Astrocyte (in vitro differentiated cells and primary cell): ENCODE results near the gene CD44. TPM values are rescaled to one million over a fixed set of nuclear protein-coding genes. Genes with fewer than 3 reads are reported as not detected.
A peak's percentile ranks its signal among the peaks of the same experiment; 100 is the strongest.

Source experiments
- DNase-seq: peaks from one replicate; pipeline ENCODE4 v3.0.0-alpha.2; 2010; ENCODE audit warnings: low read depth
- FAIRE-seq: peaks from 2 replicates; lab custom pipeline; 2011; peaks lifted over from hg19 to GRCh38; lab: Jason Lieb, UNC
- H2AFZ ChIP-seq: 2 replicates; pipeline ENCODE4 v1.6.0; 2012; ENCODE audit warnings: low read depth, low read length, inconsistent platforms
- H3K27ac ChIP-seq: 2 replicates; pipeline ENCODE4 v1.5.1; 2011; ENCODE audit warnings: low read depth, low read length, inconsistent platforms
- H3K27me3 ChIP-seq: 2 replicates; pipeline ENCODE4 v1.6.0; 2011; ENCODE audit warnings: low read length, inconsistent platforms; ENCODE audit not compliant: insufficient read depth
- H3K36me3 ChIP-seq: 2 replicates; pipeline ENCODE4 v1.5.1; 2011; ENCODE audit warnings: low read length, inconsistent platforms; ENCODE audit not compliant: insufficient read depth
- H3K4me1 ChIP-seq: 2 replicates; pipeline ENCODE4 v1.5.1; 2011; ENCODE audit warnings: low read length, inconsistent platforms; ENCODE audit not compliant: insufficient read depth
- H3K4me2 ChIP-seq: 2 replicates; pipeline ENCODE4 v1.6.0; 2012; ENCODE audit warnings: low read length, inconsistent platforms
- H3K4me3 ChIP-seq: 2 replicates; pipeline ENCODE4 v1.5.1; 2011; ENCODE audit warnings: low read depth, mild to moderate bottlenecking, low read length, inconsistent platforms; ENCODE audit not compliant: insufficient read depth
- H3K79me2 ChIP-seq: 2 replicates; pipeline ENCODE4 v1.6.0; 2012; ENCODE audit warnings: mild to moderate bottlenecking, low read length, inconsistent platforms; ENCODE audit not compliant: insufficient read depth
- H3K9ac ChIP-seq: 2 replicates; pipeline ENCODE4 v1.6.0; 2012; ENCODE audit warnings: mild to moderate bottlenecking, low read length, inconsistent platforms
- H3K9me3 ChIP-seq: 2 replicates; pipeline ENCODE4 v1.5.1; 2012; ENCODE audit warnings: low read depth, mild to moderate bottlenecking, low read length, inconsistent platforms; ENCODE audit not compliant: insufficient read depth
- H4K20me1 ChIP-seq: 2 replicates; pipeline ENCODE4 v1.6.0; 2012; ENCODE audit warnings: low read length, inconsistent platforms; ENCODE audit not compliant: insufficient read depth
- H3K27ac Mint-ChIP-seq: one replicate; pipeline ENCODE4 v1.8.0; 2021; ENCODE audit warnings: mild to moderate bottlenecking, mixed read lengths; ENCODE audit not compliant: unreplicated experiment
- H3K27me3 Mint-ChIP-seq: one replicate; pipeline ENCODE4 v1.8.0; 2021; ENCODE audit warnings: low read depth, mixed read lengths; ENCODE audit not compliant: unreplicated experiment
- H3K36me3 Mint-ChIP-seq: one replicate; pipeline ENCODE4 v1.8.0; 2021; ENCODE audit warnings: low read depth, mixed read lengths; ENCODE audit not compliant: unreplicated experiment
- H3K4me1 Mint-ChIP-seq: one replicate; pipeline ENCODE4 v1.8.0; 2021; ENCODE audit warnings: low read depth, mixed read lengths; ENCODE audit not compliant: unreplicated experiment
- H3K4me3 Mint-ChIP-seq: one replicate; pipeline ENCODE4 v1.8.0; 2021; ENCODE audit warnings: mild to moderate bottlenecking, moderate library complexity, mixed read lengths; ENCODE audit not compliant: unreplicated experiment
- H3K9me3 Mint-ChIP-seq: one replicate; pipeline ENCODE4 v1.8.0; 2021; ENCODE audit warnings: mild to moderate bottlenecking, mixed read lengths; ENCODE audit not compliant: unreplicated experiment
- CTCF ChIP-seq: IDR thresholded peaks from 2 replicates; pipeline ENCODE4 v1.5.1; 2011; ENCODE audit warnings: low read depth, mild to moderate bottlenecking, inconsistent platforms, low read length, moderate library complexity; ENCODE audit not compliant: insufficient read depth
- EZH2 ChIP-seq: IDR thresholded peaks from 2 replicates; pipeline ENCODE4 v1.6.1; 2012; ENCODE audit warnings: mild to moderate bottlenecking, low read length, inconsistent platforms; ENCODE audit not compliant: insufficient read depth
- total RNA-seq: library from RNA; stranded (reverse); gene quantifications from 2 replicates; pipeline ENCODE4 v1.2.1, GENCODE V29; 2021

The CD44 gene
- total RNA-seq, 1 donor from 2014 or later = 154 TPM

- Histone ChIP-seq H3K9ac (no peak overlapping the region), H2AFZ (no peak overlapping the region), H3K4me2 (no peak overlapping the region), H3K9me3 (no peaks in the 10 kb centered on the region), H3K4me3 (no peak overlapping the region), H3K27me3 (no peaks in the 10 kb centered on the region), H3K36me3 (no peaks in the 10 kb centered on the region), H3K79me2 (no peaks in the 10 kb centered on the region), H3K4me1 (peaks cover 8% of the 10 kb centered on the region), H4K20me1 (no peaks in the 10 kb centered on the region), H3K27ac (no peak overlapping the region)
- FAIRE-seq (no peak), DNase-seq (no peak)
- Mint-ChIP-seq H3K27ac (no peak overlapping the region), H3K36me3 (no peaks in the 10 kb centered on the region), H3K4me3 (no peak overlapping the region), H3K9me3 (peaks cover 7% of the 10 kb centered on the region), H3K4me1 (peaks cover 8% of the 10 kb centered on the region), H3K27me3 (no peaks in the 10 kb centered on the region)
- no peak for TF ChIP-seq EZH2
- no peak for TF ChIP-seq CTCF
Observed at GRCh38 chr11:35096723-35097122, 42.2 kb upstream of the CD44 start.

- Mint-ChIP-seq H3K27me3 (no peaks in the 10 kb centered on the region), H3K27ac (no peak overlapping the region), H3K9me3 (peaks cover 5% of the 10 kb centered on the region), H3K36me3 (no peaks in the 10 kb centered on the region), H3K4me3 (no peak overlapping the region), H3K4me1 (peaks cover 8% of the 10 kb centered on the region)
- Histone ChIP-seq H3K4me1 (peaks cover 8% of the 10 kb centered on the region), H3K27me3 (no peaks in the 10 kb centered on the region), H3K9ac (no peak overlapping the region), H3K36me3 (no peaks in the 10 kb centered on the region), H3K27ac (no peak overlapping the region), H3K9me3 (no peaks in the 10 kb centered on the region), H3K4me3 (no peak overlapping the region), H3K79me2 (no peaks in the 10 kb centered on the region), H2AFZ (peak overlapping the region; percentile 28), H3K4me2 (no peak overlapping the region), H4K20me1 (no peaks in the 10 kb centered on the region)
- TF ChIP-seq EZH2 (no peak), CTCF (no peak)
- FAIRE-seq (no peak), DNase-seq (no peak)
Observed at GRCh38 chr11:35097814-35098455, 41.0 kb upstream of the CD44 start.

GRCh38 chr11:35098855-35099254 lies 40.1 kb upstream of the CD44 start:
- Histone ChIP-seq H3K9me3 (no peaks in the 10 kb centered on the region), H4K20me1 (no peaks in the 10 kb centered on the region), H3K27ac (peak overlapping the region; percentile 92), H2AFZ (no peak overlapping the region), H3K4me1 (peaks cover 15% of the 10 kb centered on the region), H3K4me2 (no peak overlapping the region), H3K9ac (peak overlapping the region; percentile 74), H3K36me3 (no peaks in the 10 kb centered on the region), H3K79me2 (no peaks in the 10 kb centered on the region), H3K4me3 (no peak overlapping the region), H3K27me3 (no peaks in the 10 kb centered on the region)
- DNase-seq (no peak), FAIRE-seq (no peak)
- no peak overlapping the region for H3K4me3 Mint-ChIP-seq
- no peak for TF ChIP-seq CTCF
- TF ChIP-seq EZH2 = no peak
- no peaks in the 10 kb centered on the region for H3K27me3 Mint-ChIP-seq
- H3K4me1 Mint-ChIP-seq = peaks cover 8% of the 10 kb centered on the region
- peaks cover 7% of the 10 kb centered on the region for H3K9me3 Mint-ChIP-seq
- H3K27ac Mint-ChIP-seq = no peak overlapping the region
- no peaks in the 10 kb centered on the region for H3K36me3 Mint-ChIP-seq
